ENCODE results near the gene SPAG16.
"Not testable (repeated sequence)": the region's sequence is repeated elsewhere in the genome, so short reads cannot be mapped to it uniquely, and the experiment has no call there.

The SPAG16 gene

DNA sequence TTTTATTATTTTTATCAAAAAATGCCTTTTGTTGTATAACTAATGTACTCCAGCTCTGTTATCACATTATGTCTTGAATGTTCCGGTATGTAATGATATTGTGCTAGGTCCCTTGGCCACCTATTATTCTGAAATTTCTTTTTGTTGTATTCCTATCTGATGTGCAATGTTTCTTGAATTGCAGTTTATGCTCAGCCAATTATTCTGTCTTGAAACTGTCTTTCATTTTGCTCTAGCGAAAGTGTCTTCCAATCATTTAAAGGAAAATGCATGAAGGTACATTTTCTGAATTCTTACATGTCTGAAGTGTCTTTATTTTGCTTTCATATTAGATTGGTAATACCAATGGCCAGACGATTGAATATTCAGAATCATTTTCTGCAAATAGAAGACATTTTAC, 277.5 kb downstream of the SPAG16 start:
- DNase-seq: no peak

DNA sequence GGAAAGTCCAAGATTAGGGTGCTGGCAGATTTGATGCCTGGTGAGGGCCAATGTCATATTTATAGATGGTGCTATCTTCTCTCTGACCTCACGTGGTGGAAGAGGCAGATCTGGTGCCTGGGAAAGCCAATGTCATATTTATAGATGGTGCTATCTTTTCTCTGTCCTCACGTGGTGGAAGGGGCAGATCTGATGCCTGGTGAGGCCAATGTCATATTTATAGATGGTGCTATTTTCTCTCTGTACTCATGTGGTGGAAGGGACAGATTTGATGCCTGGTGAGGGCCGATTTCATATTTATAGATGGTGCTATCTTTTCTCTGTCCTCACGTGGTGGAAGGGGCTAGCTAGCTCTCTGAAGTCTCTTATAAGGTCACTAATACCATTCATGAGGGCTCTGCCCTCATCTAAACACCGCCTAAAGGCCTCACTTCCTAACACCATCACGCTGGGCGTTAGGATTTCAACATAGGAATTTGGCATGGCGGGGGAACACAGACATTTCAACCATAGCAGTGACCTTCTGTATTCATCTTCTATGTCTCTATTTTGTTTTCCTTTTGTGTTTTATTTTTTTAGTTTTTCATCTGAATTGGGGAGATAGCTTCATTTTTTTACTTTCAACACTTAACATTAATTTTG, 278.4 kb downstream of the SPAG16 start:
- DNase-seq: no peak

DNA sequence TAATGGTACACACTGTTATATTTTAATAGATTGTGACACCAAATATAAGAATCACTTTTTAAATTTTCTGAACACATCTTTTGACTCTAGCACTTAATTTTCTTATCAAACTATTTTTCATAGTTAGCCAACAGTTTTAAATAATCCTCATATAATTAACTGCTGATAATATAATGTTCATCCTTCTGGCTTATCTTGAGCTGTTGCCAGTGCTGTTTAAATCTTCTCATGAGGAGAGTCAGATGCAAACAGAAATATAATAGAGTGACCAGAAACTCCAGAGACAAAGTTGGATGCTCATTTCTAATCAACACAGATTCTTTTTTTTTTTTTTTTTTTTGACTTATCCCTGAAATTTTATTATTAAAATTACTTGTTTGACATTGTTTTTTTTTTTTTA, 282.6 kb downstream of the SPAG16 start:
- DNase-seq: no peak

DNA sequence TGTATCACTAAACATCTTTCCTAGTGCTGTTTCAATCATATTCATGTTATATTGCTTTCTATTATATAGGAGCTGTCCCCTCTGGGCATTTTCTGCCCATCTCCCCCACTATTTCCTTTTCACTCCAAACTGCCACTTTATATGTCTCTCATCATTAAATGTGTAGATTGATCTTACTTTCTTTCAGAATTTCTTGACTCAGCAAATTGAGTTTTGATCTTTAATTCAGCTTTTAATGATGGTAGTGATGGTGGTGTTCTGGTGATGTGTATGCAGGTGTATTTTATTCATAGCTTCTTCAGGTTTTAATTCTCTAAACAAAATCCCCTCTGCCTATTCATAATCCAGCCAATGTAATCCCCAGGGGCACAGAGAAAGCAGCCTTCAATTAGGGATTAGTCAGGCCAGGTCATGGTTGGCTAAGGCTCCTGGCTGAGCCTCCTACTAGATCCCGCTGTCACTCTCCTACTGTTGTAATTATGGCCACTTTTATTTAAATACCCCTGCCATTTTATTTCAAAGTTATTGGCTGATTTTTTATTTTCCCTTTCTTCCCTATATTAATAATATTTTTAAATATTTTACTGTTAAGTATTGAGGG, 325.4 kb downstream of the SPAG16 start:
- DNase-seq: no peak

DNA sequence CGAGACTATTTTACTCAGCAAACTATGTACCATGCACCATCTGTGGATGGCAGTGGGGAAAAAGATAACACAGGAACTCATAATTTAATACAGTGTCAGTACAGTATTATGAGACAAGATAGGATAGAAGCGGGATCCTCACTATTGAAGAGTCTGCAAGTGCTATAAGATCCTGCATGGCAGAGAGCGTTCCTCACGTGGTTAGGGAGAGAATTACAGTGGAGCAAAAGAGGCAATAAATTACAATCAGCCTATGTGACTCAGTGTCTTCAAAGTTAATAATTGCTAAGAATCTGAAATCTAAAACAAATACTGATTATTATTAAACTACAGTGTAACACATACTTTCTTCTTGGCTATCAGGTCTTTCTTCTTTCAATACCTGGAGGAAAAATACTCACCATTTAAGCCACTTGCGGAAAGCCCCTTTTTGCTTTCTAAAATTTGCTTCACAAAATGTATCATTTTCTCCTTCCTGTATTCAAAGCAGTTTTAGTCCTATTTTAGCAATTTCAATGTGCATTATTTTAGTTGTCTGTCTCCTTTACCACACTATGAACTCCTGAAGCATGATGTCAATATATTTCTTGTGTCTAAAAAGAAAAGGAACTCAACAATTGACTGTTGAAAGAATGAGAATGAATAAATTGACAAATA, 342.9 kb downstream of the SPAG16 start:
- no peak for DNase-seq

DNA sequence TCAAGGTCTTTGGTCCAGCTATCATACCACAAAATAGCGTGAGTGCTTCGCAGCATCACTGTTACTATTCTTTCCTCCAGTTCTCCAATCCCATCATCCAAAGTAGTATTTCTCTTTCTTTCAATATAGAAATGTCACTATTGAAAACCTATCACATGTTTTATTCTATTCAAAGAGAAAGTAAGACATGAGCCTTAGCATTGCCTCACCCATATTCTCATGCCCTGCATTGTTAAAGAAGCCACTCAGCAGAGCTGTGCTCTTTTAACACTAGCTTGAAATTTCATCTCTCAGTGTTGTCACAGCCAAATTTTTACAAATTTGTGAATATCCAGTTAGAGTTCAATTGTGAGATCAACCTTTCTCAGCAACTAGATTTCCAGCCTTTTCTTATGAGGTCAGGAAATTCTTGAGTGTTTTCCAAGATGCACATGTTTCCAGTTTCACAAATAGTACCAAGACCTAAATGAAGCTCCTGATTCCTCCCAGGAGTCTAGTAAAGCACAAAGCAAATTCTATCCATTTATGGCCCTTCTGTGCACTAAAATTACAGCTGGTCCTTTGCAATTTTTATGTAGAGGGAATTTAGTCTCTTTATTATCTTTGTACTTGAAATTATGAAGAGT, 343.7 kb downstream of the SPAG16 start:
- DNase-seq: no peak

DNA sequence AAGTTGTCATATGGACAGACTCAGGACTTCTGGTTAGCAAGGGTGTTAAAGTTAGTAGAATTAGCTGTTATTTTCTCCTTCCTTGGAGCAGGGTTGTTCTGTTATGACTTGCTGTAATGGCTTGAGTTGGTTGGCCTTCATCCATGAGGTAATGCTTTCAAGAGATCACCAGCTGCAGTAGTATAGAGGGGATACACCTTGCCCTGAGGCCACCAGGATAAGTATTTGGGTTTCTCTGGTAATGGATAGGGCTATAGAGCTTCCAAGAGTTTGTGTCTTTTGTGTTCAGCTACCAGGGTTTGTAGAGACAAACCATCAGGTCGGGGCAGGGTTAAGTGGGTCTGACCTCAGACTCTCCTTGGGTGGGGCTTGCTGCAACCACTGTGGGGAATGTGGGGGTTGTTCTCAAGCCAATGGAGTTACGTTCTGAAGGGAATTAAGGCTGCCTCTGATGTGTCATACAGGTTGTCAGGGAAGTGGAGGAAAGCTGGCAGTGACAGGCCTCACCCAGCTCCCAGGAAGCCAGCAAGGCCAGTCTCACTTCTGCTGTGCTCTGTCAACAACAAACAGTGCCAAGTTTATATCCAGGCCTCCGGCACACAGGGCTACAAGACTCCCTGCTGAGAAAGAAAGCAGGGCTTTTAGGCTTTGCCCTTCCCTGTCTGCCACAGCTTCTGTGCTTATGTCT, 356.6 kb downstream of the SPAG16 start:
- no peak for DNase-seq

DNA sequence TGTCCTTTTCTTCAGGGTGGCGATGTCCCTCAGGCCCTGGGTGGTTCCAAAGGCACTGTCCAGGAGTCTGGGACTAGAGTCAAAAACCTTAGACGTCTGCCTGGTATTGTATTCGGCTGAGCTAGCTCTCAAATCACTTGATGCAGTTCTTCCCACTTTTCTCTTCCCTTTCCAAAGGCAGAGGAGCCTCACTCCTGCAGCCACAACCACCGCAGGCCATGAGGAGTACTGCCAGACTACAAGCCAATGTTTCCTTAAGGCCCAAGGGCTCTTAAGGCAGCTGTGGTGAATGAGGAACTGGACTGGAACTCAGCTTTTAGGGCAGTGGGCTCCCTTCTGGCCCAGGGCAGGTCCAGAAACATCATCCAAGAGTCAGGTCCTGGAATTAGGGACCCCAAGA, 360.7 kb downstream of the SPAG16 start:
- no peak for DNase-seq

DNA sequence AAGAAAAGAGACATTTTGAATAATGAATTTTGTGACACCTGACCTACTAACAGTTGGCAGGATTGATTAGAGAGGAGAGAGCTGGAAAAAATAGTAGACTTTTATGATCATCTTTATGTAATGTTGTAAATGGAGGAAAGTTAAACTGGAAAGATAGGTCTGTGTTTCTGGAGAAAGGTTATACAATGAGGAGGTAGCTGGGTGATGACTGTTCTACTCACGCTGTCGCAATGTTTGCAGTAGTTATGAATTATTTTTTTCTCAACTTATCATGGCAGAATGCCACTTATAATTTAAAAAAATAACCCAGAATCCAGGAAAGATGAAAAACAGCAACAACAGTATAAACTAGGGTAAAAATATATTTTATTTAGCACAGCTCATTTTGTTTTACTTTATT, 364.9 kb downstream of the SPAG16 start:
- no peak for DNase-seq

DNA sequence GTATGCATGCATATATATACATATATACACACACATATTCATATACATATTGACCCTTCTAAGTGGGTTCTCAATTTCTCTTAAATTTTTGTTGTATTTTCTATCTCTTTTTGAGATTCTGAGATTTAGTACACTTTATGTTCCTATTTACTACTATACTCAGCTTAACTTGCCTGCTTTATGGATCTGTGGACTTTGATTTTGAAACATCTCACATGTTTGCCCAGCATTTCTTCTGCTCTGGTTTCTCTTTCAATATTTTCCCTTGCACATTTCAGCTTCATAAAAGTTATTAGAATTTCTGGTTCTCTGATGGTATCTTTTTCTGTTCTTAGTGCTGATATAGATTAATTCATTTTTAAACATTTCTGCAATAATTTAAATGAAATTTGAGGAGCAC, 380.6 kb downstream of the SPAG16 start:
- no peak for DNase-seq

DNA sequence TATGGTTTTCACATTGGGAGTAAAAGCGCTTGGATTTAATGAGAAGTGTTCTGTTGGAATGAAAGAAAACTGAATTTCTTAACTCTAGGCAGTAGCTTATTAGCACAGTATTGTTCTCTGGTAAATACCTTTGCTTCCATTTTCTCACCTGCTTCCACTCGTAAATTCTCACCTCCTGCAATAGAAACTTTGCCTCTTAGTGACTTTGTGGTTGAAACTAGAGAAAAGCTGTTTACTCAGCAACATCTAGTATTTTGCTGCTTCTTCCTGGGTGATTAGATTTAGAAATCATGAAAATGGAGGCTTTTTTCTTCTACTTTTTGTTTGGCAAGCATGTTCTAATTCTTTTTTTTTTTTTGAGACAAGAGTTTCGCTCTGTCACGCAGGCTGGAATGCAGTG, 385.4 kb downstream of the SPAG16 start:
- no peak for DNase-seq

DNA sequence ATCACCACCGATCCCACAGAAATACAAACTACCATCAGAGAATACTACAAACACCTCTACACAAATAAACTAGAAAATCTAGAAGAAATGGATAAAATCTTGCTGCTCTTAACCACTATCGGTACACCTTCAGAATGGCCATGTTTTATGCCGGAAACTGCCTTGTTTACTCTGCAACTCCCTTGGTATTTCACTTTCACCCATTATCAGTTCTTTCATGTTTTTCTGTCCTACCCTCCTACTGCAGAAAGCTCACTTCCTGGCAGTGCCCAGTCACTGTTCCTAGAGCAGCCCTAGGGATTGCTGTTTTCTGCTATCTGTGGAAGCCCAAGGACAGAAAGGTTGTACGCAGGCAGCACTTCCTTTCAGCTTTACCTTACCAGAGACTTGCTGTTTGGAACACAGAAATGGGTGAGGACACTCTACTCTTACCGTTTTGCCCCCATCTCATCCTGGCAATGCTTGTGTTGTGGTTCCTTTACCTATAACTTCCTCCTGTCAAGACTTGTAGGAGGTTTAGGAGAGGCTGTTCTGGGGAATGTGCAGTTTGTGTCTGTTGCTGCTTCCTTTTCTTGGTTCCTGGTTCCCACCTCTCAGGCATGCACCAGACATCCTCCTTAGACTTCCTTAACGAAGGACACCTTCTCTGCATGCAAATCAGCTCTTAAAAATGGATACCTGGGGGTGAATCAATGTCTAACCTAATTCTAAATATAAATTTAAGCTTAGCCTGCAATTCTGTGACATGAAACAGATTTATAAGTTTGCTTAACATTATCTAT, 394.4 kb downstream of the SPAG16 start:
- no peak for DNase-seq

DNA sequence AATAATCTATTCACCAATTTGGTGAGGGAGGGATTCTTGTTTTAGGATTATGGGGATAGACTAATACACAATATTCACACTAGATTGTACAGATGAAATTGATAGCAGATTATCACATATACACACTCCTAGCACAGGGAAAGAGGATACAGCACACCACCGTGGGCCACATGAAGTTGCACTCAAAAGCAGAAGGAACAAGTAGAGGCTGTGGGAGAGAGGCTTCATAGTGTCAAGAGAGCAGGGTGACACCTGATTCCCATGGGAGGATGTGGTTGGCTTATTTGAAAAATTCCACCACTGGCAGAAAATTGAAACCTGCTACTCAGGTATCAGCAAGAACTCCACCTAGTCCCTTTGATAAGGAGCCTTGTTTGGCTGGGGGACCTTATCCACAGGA, 395.6 kb downstream of the SPAG16 start:
- no peak for DNase-seq

DNA sequence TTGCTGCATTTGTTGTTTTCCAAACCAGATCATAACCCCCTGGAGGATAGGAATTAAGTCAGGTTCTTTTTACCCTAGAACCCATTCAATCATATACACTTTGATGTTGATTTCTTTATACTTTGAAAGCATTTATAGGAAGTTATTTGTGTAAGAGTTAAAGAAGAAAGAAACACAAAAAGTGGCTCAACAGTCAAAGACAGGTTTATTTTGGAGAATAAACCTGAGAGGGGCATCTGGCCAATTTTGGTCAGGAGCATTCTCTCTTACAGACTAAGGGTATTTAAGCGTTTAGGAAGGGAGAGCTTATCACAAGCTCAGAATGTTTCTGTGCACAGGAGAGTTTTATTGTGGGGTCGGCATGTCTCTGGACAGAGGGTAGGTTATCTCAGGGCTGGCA, 398.0 kb downstream of the SPAG16 start:
- DNase-seq: no peak

DNA sequence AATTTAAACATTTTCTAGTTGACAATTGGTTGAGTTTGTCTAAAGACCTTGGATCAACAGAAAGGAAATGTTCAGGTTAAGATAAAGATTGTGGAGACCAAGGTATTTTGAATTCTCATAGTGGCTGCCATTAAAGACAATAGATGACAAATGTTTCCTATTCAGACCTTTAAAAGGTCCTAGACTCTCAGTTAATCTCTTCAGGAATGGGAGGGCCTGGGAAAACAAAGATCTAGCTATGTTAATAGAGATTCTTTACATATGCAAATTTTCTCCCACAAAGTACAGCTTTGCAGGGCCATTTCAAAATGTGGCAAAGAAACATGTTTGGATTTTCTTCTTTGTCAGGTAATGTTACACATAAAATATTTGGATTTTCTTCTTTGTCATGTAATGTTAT, 403.9 kb downstream of the SPAG16 start:
- DNase-seq: no peak

DNA sequence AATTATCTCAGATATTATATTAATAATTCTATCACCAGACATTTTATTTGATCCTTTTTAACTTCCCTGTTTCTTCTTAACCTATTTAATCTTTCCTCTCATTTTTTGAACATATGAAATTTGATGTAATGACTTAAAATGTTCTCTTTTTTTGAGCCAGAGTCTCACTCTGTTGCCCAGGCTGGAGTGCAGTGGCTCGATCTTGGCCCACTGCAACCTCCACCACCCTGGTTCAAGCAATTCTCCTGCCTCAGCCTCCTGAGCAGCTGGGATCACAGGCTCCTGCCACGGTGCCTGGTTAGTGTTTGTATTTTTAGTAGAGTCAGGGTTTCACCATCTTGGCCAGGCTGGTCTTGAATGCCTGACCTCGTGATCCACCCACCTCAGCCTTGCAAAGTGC, 404.6 kb downstream of the SPAG16 start:
- DNase-seq: not testable (repeated sequence)

DNA sequence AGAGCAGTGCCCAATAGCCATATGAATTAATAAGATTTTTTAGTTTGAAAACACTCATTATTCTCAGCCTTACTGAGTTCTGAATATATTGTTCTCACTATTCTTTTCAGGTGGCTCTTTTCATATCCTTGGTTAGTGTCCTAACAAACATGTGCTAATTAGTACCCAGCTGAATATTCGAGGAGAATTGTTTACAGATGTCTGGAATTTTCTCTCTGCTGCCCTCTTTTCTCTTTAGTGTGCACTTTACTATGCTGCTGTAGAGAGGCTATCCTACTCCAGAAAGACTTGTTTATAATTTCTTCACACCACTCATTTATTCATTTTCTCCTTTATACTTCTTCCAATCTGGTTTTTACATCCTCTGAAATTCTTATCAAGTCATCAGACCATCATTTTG, 405.3 kb downstream of the SPAG16 start:
- no peak for DNase-seq

DNA sequence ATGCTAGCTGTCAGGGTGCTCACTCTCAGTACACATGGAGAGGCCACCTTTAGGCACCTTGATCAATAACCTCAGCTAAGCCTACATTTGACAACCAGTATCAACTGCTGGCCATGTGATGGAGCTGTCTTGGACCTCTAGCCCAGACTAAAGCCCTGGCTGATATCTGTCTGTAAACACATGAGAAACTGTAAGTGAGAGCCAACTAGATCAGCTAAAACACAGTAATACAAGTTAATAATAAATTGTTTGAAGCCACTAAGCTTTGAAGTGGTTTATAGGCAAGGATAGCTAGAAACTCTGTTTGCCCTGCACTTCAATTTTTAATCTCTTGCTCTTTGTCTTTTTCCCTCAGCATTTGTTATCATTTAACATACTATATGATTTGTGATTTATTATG, 407.1 kb downstream of the SPAG16 start:
- DNase-seq: no peak

DNA sequence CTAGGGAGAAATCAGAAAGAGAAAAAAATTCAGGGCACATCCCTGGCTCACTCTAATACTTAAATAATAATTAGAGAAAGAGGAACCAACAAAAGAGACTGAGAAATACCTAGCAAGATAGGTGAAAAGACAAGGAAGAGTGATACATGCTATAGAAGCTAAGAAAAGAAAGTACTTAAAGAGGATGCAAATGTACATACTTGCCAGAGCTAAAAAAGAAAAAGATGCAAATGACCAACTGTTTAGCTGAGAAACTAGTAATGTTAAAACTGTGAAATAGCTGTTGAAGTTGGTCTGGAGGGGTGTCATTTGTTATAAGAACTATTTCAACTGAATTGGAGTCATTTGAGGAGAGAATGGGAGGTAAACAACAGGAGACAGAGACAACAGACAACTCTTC, 412.2 kb downstream of the SPAG16 start:
- DNase-seq: no peak

DNA sequence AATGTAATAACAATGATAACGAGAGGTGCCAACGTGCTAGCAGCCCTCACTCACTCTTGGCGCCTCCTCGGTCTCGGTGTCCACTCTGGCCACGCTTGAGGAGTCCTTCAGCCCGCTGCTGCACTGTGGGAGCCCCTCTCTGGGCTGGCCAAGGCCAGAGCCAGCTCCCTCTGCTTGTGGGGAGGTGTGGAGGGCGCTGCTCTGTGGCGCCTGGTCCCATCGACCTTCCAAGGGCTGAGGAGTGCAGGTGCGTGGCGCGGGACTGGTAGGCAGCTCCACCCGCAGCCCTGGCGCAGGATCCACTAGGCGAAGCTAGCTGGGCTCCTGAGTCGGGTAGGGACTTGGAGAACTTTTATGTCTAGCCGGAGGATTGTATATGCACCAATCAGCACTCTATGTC, 417.1 kb downstream of the SPAG16 start:
- DNase-seq: not testable (repeated sequence)

DNA sequence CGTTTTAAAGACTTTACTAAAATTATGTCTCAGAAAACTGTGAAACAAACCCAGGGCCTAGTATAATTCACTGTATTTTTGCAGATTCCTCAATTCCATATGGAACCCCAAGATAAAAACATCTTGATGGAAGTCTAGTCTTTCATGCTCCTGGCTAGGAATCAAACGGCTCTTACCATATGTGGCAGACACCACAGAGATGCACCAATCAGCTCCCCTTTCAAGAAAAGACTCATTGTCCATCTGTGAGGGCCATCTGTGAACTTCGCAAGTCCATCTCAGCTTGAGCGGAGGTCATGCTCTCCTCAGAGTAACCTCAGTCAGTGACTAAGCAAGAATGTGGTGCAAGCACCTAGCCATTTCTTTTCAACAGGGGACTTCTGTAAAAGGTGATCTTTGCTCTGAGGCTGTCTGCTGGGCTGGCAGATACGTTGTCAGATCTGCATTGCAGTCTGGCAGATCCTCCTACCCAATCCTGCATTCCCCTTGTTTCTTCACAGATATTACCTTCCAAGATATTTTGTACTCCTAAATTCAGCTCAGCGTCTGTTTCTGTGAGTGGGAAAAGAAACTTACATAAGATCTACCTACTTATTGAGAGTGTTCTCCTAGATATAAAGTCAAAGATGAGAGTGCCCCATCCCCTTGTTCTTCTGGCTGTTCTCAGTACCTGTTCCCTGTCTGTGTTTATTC, 419.3 kb downstream of the SPAG16 start:
- no peak for DNase-seq

DNA sequence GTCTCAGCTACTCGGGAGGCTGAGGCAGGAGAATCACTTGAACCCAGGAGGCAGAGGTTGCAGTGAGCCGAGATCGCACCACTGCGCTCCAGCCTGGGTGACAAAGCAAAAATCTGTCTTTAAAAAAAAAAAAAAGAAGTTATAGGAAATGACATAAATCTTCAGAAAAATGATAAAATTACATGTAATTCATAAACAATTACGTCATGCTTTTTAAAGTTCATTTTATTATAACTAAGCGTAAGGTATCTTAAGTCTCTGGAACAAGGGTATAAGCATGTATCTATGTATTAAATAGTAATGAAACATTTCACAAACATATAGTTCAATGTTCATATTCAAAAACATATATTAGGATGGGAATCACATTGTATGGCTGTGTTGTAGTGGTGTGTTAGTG, 425.9 kb downstream of the SPAG16 start:
- DNase-seq: no peak
